ENCODE results near the gene CDX1. TPM values are rescaled to one million over a fixed set of nuclear protein-coding genes. Genes with fewer than 3 reads are reported as not detected.

CDX1 gene
- total and polyA plus RNA-seq, 2 of the 8 experiments (the other 6 are each of a cell fraction or from before 2014, with no cell fraction given) = not detected

GRCh38 chr5:150230842-150231241 lies 64.3 kb downstream of the CDX1 start:
- Histone ChIP-seq H2BK5ac (ENCODE audit: low read depth, low read length) (no peak overlapping the region), H3K9me3 (ENCODE audit: insufficient read depth in 2 of 2, low read depth in 1 of 2, low read length in 1 of 2) (no peaks in the 10 kb centered on the region), H3K27me3 (replicated peaks in 1 of 4; ENCODE audit: control insufficient read depth in 3 of 4, extremely low read depth in 1 of 4, insufficient read depth in 3 of 4, low read length in 3 of 4) (no peaks in the 10 kb centered on the region), H3K18ac (ENCODE audit: extremely low read depth, low read length) (no peak overlapping the region), H2AK5ac (ENCODE audit: low read depth, low read length) (no peak overlapping the region), H3K9ac (replicated peaks in 1 of 4; ENCODE audit: extremely low read depth in 1 of 4, low read depth in 3 of 4, low read length in 3 of 4) (no peak overlapping the region), H2AFZ (ENCODE audit: low read length) (no peak overlapping the region), H4K5ac (ENCODE audit: insufficient read length, low read depth, low read length) (no peak overlapping the region), H3K36me3 (ENCODE audit: control insufficient read depth in 2 of 4, insufficient read depth in 4 of 4, low read length in 3 of 4) (no peaks in the 10 kb centered on the region), H3K27ac (ENCODE audit: low read depth, low read length) (no peak overlapping the region), H3K56ac (replicated peaks; ENCODE audit: insufficient read length, low read depth, low read length) (no peak overlapping the region), H3K14ac (ENCODE audit: insufficient read length) (no peak overlapping the region), H3K79me2 (ENCODE audit: control insufficient read depth in 1 of 2, insufficient read depth in 2 of 2, low read length in 2 of 2) (no peaks in the 10 kb centered on the region), H2BK15ac (ENCODE audit: low read length) (no peak overlapping the region), H4K91ac (replicated peaks; ENCODE audit: insufficient read length, low read length) (no peak overlapping the region), H3K23me2 (ENCODE audit: low read depth, low read length) (no peaks in the 10 kb centered on the region), H3K79me1 (ENCODE audit: low read depth, low read length) (no peaks in the 10 kb centered on the region), H3K4me3 (ENCODE audit: extremely low read depth in 1 of 4, insufficient read depth in 2 of 4, low read depth in 3 of 4, low read length in 4 of 4) (no peak overlapping the region), H3K4me2 (ENCODE audit: insufficient read depth in 1 of 2, low read depth in 2 of 2, low read length in 2 of 2) (no peak overlapping the region), H4K8ac (ENCODE audit: extremely low read depth, insufficient read depth, low read length) (no peak overlapping the region), H2BK20ac (ENCODE audit: low read length) (no peak overlapping the region), H3K4me1 (replicated peaks in 1 of 4; ENCODE audit: control insufficient read depth in 3 of 4, insufficient read depth in 4 of 4, low read length in 3 of 4) (peaks cover 0 to 4% (median 0%) of the 10 kb centered on the region in 4 experiments; a peak in 1 of 7 replicates), H2BK120ac (replicated peaks; ENCODE audit: low read depth, low read length) (no peak overlapping the region), H3K4ac (replicated peaks; ENCODE audit: insufficient read length, low read depth, low read length) (no peak overlapping the region), H4K20me1 (replicated peaks in 1 of 2; ENCODE audit: control insufficient read depth in 1 of 2, insufficient read depth in 2 of 2, low read length in 2 of 2) (no peaks in the 10 kb centered on the region), H2BK12ac (ENCODE audit: low read depth, low read length) (no peak overlapping the region), H3K23ac (ENCODE audit: insufficient read length) (no peak overlapping the region)
- ChIA-PET CTCF (ENCODE audit: partially characterized antibody) (interaction anchor here (0.7 to 3.1 kb wide), 5 partner anchors 10 to 120 kb away, joined by 3 to 21 read pairs (median 3); no protein-coding TSS in a partner anchor), POLR2A (ENCODE audit: partially characterized antibody) (interaction anchor here (0.6 kb wide), 1 partner anchor 16 kb away, joined by 3 read pairs; no protein-coding TSS in a partner anchor)
- DNase-seq (ENCODE audit: low read depth in 1 of 2, low spot score in 2 of 2) (no peak), FAIRE-seq (no peak)
- WGBS, 2 experiments (ENCODE audit: extremely low coverage in 1 of 2, insufficient coverage in 1 of 2, insufficient read length in 1 of 2, insufficient replicate concordance in 2 of 2, low coverage in 1 of 2, low lambda C conversion rate in 2 of 2, missing lambda C conversion rate in 1 of 2) = 89% methylated on average over 7 of the region's 7 CpGs; no CpG with 5 or more reads in 1 of the 2 experiments
- no peak for TF ChIP-seq CTCF (IDR thresholded peaks at IDR 0.05; ENCODE audit: control extremely low read depth in 1 of 3, insufficient read depth in 1 of 3, low read depth in 1 of 3, low read length in 3 of 3)
- no peak for TF ChIP-seq CHD2 (IDR thresholded peaks at IDR 0.05; ENCODE audit: low read length)
- TF ChIP-seq SIX5 (IDR thresholded peaks at IDR 0.05; ENCODE audit: low read depth, low read length) = no peak
- TF ChIP-seq YY1 (IDR thresholded peaks at IDR 0.05; ENCODE audit: low read depth, low read length) = no peak
- TF ChIP-seq RFX5 (IDR thresholded peaks at IDR 0.05; ENCODE audit: borderline replicate concordance, low read depth, low read length) = no peak
- no peak for TF ChIP-seq RNF2 (IDR thresholded peaks at IDR 0.05; ENCODE audit: borderline replicate concordance, low read depth, low read length, missing control alignments, poor library complexity, severe bottlenecking)
- TF ChIP-seq BCL11A (IDR thresholded peaks at IDR 0.05; ENCODE audit: low read depth in 2 of 2, low read length in 2 of 2) = no peak
- no peak for TF ChIP-seq RAD21 (IDR thresholded peaks at IDR 0.05 in 1 of 2, conservative IDR thresholded peaks at IDR 0.05 in 1 of 2; ENCODE audit: low read depth in 2 of 2, low read length in 2 of 2)
- TF ChIP-seq KDM1A (IDR thresholded peaks at IDR 0.05; ENCODE audit: borderline replicate concordance, low read length) = no peak
- no peak for TF ChIP-seq CBX8 (IDR thresholded peaks at IDR 0.05; ENCODE audit: borderline replicate concordance, low read depth, low read length)
- no peak for TF ChIP-seq POLR2AphosphoS5 (IDR thresholded peaks at IDR 0.05; ENCODE audit: low read depth, low read length)

Data from H1 (cell line).